Osteoblast (primary cell): ENCODE data around the gene WIPF1. TPM values are rescaled to one million over a fixed set of nuclear protein-coding genes. Genes with fewer than 3 reads are reported as not detected.

Experiments used
- DNase-seq: peaks from one replicate; pipeline ENCODE4 v3.0.0; 2011; ENCODE audit warnings: low spot score, mixed read lengths; ENCODE audit not compliant: insufficient read length; ENCODE audit errors: missing footprints
- H2AFZ ChIP-seq: 2 replicates; pipeline ENCODE4 v1.6.0; 2011; ENCODE audit warnings: mild to moderate bottlenecking, low read length
- H3K27ac ChIP-seq: 2 replicates; pipeline ENCODE4 v1.5.1; 2011; ENCODE audit warnings: mild to moderate bottlenecking, low read depth, low read length, moderate library complexity
- H3K27me3 ChIP-seq: 2 replicates; pipeline ENCODE4 v1.6.0; 2012; ENCODE audit warnings: mild to moderate bottlenecking, control low read depth, inconsistent platforms, low read length, moderate library complexity; ENCODE audit not compliant: insufficient read depth
- H3K36me3 ChIP-seq: 2 replicates; pipeline ENCODE4 v1.5.1; 2011; ENCODE audit warnings: mild to moderate bottlenecking, low read length, control low read depth, moderate library complexity; ENCODE audit not compliant: insufficient read depth
- H3K4me1 ChIP-seq: 2 replicates; pipeline ENCODE4 v1.5.1; 2011; ENCODE audit warnings: mild to moderate bottlenecking, low read length, control low read depth, moderate library complexity; ENCODE audit not compliant: insufficient read depth
- H3K4me2 ChIP-seq: 2 replicates; pipeline ENCODE4 v1.6.0; 2011; ENCODE audit warnings: mild to moderate bottlenecking, low read length; ENCODE audit not compliant: insufficient read depth
- H3K4me3 ChIP-seq: fragments of 200-600 bp; sonication (generic); 3 replicates; pipeline ENCODE4 v1.5.1; 2012; ENCODE audit warnings: mild to moderate bottlenecking, low read length, inconsistent platforms; ENCODE audit not compliant: insufficient read depth
- H3K79me2 ChIP-seq: 2 replicates; pipeline ENCODE4 v1.6.0; 2012; ENCODE audit warnings: mild to moderate bottlenecking, low read length, control low read depth, inconsistent platforms; ENCODE audit not compliant: insufficient read depth
- H3K9me3 ChIP-seq: 2 replicates; pipeline ENCODE4 v1.5.1; 2011; ENCODE audit warnings: low read depth, low read length, control low read depth
- H4K20me1 ChIP-seq: 2 replicates; pipeline ENCODE4 v1.6.0; 2012; ENCODE audit warnings: mild to moderate bottlenecking, low read length, control low read depth; ENCODE audit not compliant: insufficient read depth
- total RNA-seq: library from RNA; depleted of rRNA; stranded (reverse); fragments of >200 nt; gene quantifications from 2 replicates; pipeline ENCODE4 v1.2.3, GENCODE V29; 2012
- TF ChIP-seq, protein P1 (sequence below): IDR thresholded peaks from 2 replicates; pipeline ENCODE4 v1.5.1; 2011; ENCODE audit warnings: mild to moderate bottlenecking, low read depth, low read length, moderate library complexity; ENCODE audit errors: extremely low read depth

WIPF1 gene
- 17.7 and 18.0 TPM in 2 replicates for total RNA-seq

DNA sequence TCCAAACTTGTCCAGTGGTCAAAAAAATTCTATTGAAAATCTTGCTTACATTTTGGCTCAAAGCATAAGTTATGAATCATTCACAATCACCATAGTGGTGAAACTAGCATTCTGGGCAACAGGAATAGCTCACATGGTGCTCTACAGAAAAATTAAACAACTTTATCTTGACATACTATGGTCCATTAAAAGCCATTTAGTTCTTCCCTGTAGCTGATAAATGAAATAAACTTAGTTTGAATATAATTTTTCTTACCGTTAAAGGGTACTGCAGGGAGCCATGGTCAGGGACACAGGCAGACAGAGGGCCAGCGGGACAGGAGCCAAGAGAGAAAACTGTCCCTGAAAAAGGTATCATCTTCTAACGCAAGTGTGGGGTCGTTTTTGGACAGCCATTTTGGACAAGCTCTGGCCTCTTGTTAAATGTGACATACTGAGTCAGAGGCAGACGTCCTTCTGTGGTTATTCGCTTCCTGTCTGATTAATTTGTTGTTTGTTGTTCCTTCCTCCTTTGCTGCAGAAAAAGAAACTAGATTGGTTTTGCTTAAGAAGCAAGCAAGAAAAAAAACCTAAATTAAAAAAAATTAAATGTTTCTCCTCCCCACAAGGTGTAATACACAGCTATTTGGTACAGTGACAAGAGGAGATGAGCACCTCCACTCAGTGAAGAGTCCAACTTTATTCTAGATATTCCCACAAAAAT is at the start of gene WIPF1:
WIPF1 (minus strand) TSS at position 460 of the 703 bp plus-strand sequence. CDS start 12,231 bp downstream, outside the sequence.
- Histone ChIP-seq H3K4me3 (peak within 1 kb of the TSS; percentile 18), H2AFZ (peak within 1 kb of the TSS; percentile 61), H3K36me3 (no peaks in the 10 kb centered on the region), H3K27me3 (no peaks in the 10 kb centered on the region), H3K4me1 (peaks cover 49% of the 10 kb centered on the region), H3K4me2 (peak within 1 kb of the TSS; percentile 71), H4K20me1 (no peaks in the 10 kb centered on the region), H3K27ac (peak within 1 kb of the TSS; percentile 97), H3K79me2 (peaks cover 9% of the 10 kb centered on the region), H3K9me3 (no peaks in the 10 kb centered on the region)
- peak; percentile 84 for DNase-seq
- TF ChIP-seq, protein P1, sequence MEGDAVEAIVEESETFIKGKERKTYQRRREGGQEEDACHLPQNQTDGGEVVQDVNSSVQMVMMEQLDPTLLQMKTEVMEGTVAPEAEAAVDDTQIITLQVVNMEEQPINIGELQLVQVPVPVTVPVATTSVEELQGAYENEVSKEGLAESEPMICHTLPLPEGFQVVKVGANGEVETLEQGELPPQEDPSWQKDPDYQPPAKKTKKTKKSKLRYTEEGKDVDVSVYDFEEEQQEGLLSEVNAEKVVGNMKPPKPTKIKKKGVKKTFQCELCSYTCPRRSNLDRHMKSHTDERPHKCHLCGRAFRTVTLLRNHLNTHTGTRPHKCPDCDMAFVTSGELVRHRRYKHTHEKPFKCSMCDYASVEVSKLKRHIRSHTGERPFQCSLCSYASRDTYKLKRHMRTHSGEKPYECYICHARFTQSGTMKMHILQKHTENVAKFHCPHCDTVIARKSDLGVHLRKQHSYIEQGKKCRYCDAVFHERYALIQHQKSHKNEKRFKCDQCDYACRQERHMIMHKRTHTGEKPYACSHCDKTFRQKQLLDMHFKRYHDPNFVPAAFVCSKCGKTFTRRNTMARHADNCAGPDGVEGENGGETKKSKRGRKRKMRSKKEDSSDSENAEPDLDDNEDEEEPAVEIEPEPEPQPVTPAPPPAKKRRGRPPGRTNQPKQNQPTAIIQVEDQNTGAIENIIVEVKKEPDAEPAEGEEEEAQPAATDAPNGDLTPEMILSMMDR = no peak

DNA sequence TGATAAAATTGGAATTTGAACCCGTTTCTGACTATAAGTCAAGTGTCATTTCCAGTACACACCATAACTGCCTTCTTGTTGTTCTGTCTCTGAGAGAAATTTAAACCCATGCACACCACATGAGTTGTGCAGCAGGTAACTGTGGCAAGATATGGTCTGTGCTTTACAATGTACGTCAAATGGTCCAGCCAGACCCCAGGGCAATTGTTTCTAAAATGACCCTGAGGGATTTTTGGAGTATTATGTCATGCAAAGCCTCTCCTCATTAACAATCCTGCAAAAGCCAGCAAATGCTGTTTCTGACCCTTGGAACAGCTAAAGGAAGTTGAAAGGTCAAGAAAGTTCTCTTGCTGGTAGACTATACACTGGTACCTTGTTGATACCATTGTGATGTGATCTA is 47.7 kb upstream of the WIPF1 start:
- no peaks in the 10 kb centered on the region for H3K4me1 ChIP-seq
- no peak overlapping the region for H3K27ac ChIP-seq
- no peak overlapping the region for H3K4me3 ChIP-seq
- H4K20me1 ChIP-seq = no peaks in the 10 kb centered on the region
- TF ChIP-seq, protein P1 = no peak
- H2AFZ ChIP-seq = no peak overlapping the region
- H3K9me3 ChIP-seq = no peaks in the 10 kb centered on the region
- no peak for DNase-seq
- H3K79me2 ChIP-seq = peaks cover 43% of the 10 kb centered on the region
- H3K36me3 ChIP-seq = no peaks in the 10 kb centered on the region
- H3K4me2 ChIP-seq = no peak overlapping the region
- H3K27me3 ChIP-seq = no peaks in the 10 kb centered on the region

- no peaks in the 10 kb centered on the region for H3K4me1 ChIP-seq
- no peaks in the 10 kb centered on the region for H3K36me3 ChIP-seq
- no peak overlapping the region for H3K27ac ChIP-seq
- H3K9me3 ChIP-seq = no peaks in the 10 kb centered on the region
- no peaks in the 10 kb centered on the region for H4K20me1 ChIP-seq
- H3K79me2 ChIP-seq = peaks cover 37% of the 10 kb centered on the region
- H3K4me2 ChIP-seq = no peak overlapping the region
- H3K4me3 ChIP-seq = no peak overlapping the region
- TF ChIP-seq, protein P1 = no peak
- H3K27me3 ChIP-seq = no peaks in the 10 kb centered on the region
- no peak overlapping the region for H2AFZ ChIP-seq
- DNase-seq = no peak
Observed at GRCh38 chr2:174644406-174644805, 46.8 kb upstream of the WIPF1 start.

DNA sequence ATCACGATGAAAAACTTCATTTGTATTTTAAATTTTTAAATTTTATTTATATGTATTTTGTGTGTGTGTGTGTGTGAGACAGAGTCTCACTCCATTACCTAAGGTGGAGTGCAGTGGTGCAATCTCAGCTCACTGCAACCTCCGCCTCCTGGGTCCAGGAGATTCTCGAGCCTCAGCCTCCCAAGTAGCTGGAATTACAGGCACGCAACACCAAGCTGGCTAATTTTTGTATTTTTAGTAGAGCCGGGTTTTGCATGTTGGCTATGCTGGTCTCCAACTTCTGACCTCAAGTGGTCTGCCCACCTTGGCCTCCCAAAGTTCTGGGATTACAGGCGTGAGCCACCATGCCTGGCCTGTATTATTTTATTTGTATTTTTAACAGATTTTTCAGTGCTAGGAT is 45.8 kb upstream of the WIPF1 start:
- TF ChIP-seq, protein P1 = no peak
- no peak overlapping the region for H3K4me3 ChIP-seq
- no peak overlapping the region for H3K4me2 ChIP-seq
- H3K79me2 ChIP-seq = peaks cover 38% of the 10 kb centered on the region
- no peaks in the 10 kb centered on the region for H3K9me3 ChIP-seq
- no peak overlapping the region for H2AFZ ChIP-seq
- no peaks in the 10 kb centered on the region for H3K36me3 ChIP-seq
- H4K20me1 ChIP-seq = no peaks in the 10 kb centered on the region
- H3K4me1 ChIP-seq = no peaks in the 10 kb centered on the region
- H3K27ac ChIP-seq = no peak overlapping the region
- no peak for DNase-seq
- no peaks in the 10 kb centered on the region for H3K27me3 ChIP-seq
